DMS53 (cell line): ENCODE results near the gene ZYX.
A peak's percentile ranks its signal among the peaks of the same experiment; 100 is the strongest.
"Not testable (repeated sequence)": the region's sequence is repeated elsewhere in the genome, so short reads cannot be mapped to it uniquely, and the experiment has no call there.

Source experiments
- DNase-seq: peaks from one replicate; lab custom pipeline; 2025; lab: John Stamatoyannopoulos, UW

The ZYX gene

GRCh38 chr7:143396625-143397556, 15.7 kb downstream of the ZYX start:
- no peak for DNase-seq

- DNase-seq, result no peak
Measured at GRCh38 chr7:143397710-143398530, 16.8 kb downstream of the ZYX start.

GRCh38 chr7:143398616-143399015, 17.5 kb downstream of the ZYX start:
- DNase-seq, result no peak

GRCh38 chr7:143399151-143399550, 18.0 kb downstream of the ZYX start:
- no peak for DNase-seq

- no peak for DNase-seq
Measured at GRCh38 chr7:143399642-143400041, 18.5 kb downstream of the ZYX start.

- no peak for DNase-seq
Measured at GRCh38 chr7:143401265-143401664, 20.1 kb downstream of the ZYX start.

GRCh38 chr7:143402233-143402632, 21.1 kb downstream of the ZYX start:
- DNase-seq, result not testable (repeated sequence)

GRCh38 chr7:143405173-143406001, 24.2 kb downstream of the ZYX start:
- no peak for DNase-seq

GRCh38 chr7:143406002-143406357, 24.8 kb downstream of the ZYX start:
- peak; percentile 42 for DNase-seq

- DNase-seq, result no peak
Measured at GRCh38 chr7:143407287-143408251, 26.4 kb downstream of the ZYX start.

GRCh38 chr7:143408252-143408685, 27.1 kb downstream of the ZYX start:
- DNase-seq, result no peak

- DNase-seq, result peak; percentile 92
Measured at GRCh38 chr7:143408686-143409561, 27.8 kb downstream of the ZYX start, which contains the start of gene EPHA1. EPHA1 (minus strand) TSS chr7:143408856; CDS start chr7:143408805, 51 bp downstream.

- DNase-seq, result no peak
Measured at GRCh38 chr7:143410521-143411004, 29.4 kb downstream of the ZYX start.

- DNase-seq, result no peak
Measured at GRCh38 chr7:143411976-143412708, 31.0 kb downstream of the ZYX start.

GRCh38 chr7:143413123-143413522, 32.0 kb downstream of the ZYX start:
- no peak for DNase-seq

- DNase-seq, result not testable (repeated sequence)
Measured at GRCh38 chr7:143415209-143415608, 34.1 kb downstream of the ZYX start.

- DNase-seq, result no peak
Measured at GRCh38 chr7:143415742-143416397, 34.7 kb downstream of the ZYX start.

GRCh38 chr7:143416565-143417149, 35.5 kb downstream of the ZYX start:
- DNase-seq, result peak; percentile 79
